Measurements from ENCODE around the gene HIVEP2. TPM values are rescaled to one million over a fixed set of nuclear protein-coding genes. Genes with fewer than 3 reads are reported as not detected.

HIVEP2 gene
- total RNA-seq, 5 donors from 2014 or later (not counting 1 experiment from before 2014, with no cell fraction given), result 71.4 to 81.4 (median 75.2) TPM

- Histone ChIP-seq H3K4me1 (ENCODE audit: control insufficient read depth in 1 of 2, extremely low read depth in 1 of 2, insufficient read depth in 2 of 2, low read length in 2 of 2) (peaks cover 4 to 7% of the 10 kb centered on the region in 2 experiments), H3K27me3 (replicated peaks in 1 of 2; ENCODE audit: control insufficient read depth in 2 of 2, extremely low read depth in 1 of 2, insufficient read depth in 2 of 2, low read length in 1 of 2) (no peaks in the 10 kb centered on the region), H3K9me3 (no peaks in the 10 kb centered on the region), H3K27ac (ENCODE audit: low read length) (no peak overlapping the region), H3K36me3 (ENCODE audit: control insufficient read depth in 2 of 2, extremely low read depth in 1 of 2, insufficient read depth in 1 of 2, low read length in 1 of 2) (peaks cover 3 to 16% of the 10 kb centered on the region in 2 donors), H3K4me3 (ENCODE audit: control insufficient read depth in 1 of 2, extremely low read depth in 1 of 2, low read length in 1 of 2) (no peak overlapping the region)
- Mint-ChIP-seq H3K4me1 (peaks cover 93 to 96% (median 96%) of the 10 kb centered on the region in 3 donors), H3K36me3 (peaks cover 57% of the 10 kb centered on the region), H3K4me3 (no peak overlapping the region), H3K27ac (peak overlapping the region; percentile 45 to 88), H3K27me3 (no peaks in the 10 kb centered on the region), H3K9me3 (no peaks in the 10 kb centered on the region)
- ChIA-PET POLR2A (interaction anchor here (0.6 to 1.2 kb wide), 4 partner anchors 11 to 26 kb away, joined by 3 to 6 read pairs (median 4); no protein-coding TSS in a partner anchor), CTCF (no interaction called here)
- DNase-seq, result no peak
- no peak for ATAC-seq (replicated peaks in 1 of 4)
Measured at GRCh38 chr6:142804490-142804889, 140.5 kb downstream of the HIVEP2 start.

DNA sequence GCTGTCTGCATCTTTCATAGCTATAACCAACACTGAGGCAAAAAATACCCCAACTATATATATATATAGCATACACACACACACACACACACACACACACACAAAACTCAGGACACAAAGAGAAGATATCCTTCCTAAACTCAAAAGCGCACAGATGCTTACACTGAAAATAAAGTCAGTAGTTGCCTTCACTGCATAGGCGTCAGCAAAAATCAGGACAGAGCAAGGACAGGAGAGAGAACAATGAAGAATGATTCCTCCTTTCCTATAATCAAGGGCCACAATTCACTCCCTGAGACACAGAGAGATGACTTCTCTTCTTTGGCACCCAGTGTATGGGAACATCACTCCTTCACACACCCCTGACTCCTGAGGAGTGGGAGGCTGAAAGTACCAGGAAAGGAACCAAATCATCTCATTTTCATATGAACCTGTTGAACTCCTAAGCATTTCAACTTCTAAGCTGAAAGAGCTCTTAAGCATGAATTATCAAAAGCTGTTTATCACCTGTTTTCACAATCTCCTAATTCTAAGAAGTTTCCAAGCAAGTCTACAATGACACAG, 141.4 kb downstream of the HIVEP2 start:
- no peaks in the 10 kb centered on the region for H3K27me3 Mint-ChIP-seq
- Histone ChIP-seq H3K27me3 (replicated peaks in 1 of 2; ENCODE audit: control insufficient read depth in 2 of 2, extremely low read depth in 1 of 2, insufficient read depth in 2 of 2, low read length in 1 of 2) (no peaks in the 10 kb centered on the region), H3K4me1 (ENCODE audit: control insufficient read depth in 1 of 2, extremely low read depth in 1 of 2, insufficient read depth in 2 of 2, low read length in 2 of 2) (peaks cover 4 to 9% of the 10 kb centered on the region in 2 experiments), H3K4me3 (ENCODE audit: control insufficient read depth in 1 of 2, extremely low read depth in 1 of 2, low read length in 1 of 2) (no peak overlapping the region), H3K27ac (ENCODE audit: low read length) (no peak overlapping the region), H3K36me3 (ENCODE audit: control insufficient read depth in 2 of 2, extremely low read depth in 1 of 2, insufficient read depth in 1 of 2, low read length in 1 of 2) (peaks cover 3 to 12% of the 10 kb centered on the region in 2 donors), H3K9me3 (no peaks in the 10 kb centered on the region)
- H3K4me3 Mint-ChIP-seq, result no peak overlapping the region
- ChIA-PET POLR2A (interaction anchor here in 1 of 2 donors (0.6 to 1.2 kb wide), 4 partner anchors 10 to 90 kb away, joined by 3 to 6 read pairs (median 4); no protein-coding TSS in a partner anchor), CTCF (interaction anchor here in 1 of 2 donors (0.8 kb wide), 2 partner anchors 9 to 47 kb away, joined by 3 to 4 read pairs; no protein-coding TSS in a partner anchor)
- H3K9me3 Mint-ChIP-seq, result no peaks in the 10 kb centered on the region
- WGBS (ENCODE audit: insufficient coverage), result 83% methylated on average over 1 of the region's 2 CpGs
- H3K4me1 Mint-ChIP-seq, result peaks cover 93 to 96% (median 96%) of the 10 kb centered on the region in 3 donors
- ATAC-seq (replicated peaks in 1 of 4), result no peak
- DNase-seq, result no peak
- H3K36me3 Mint-ChIP-seq, result peaks cover 48% of the 10 kb centered on the region
- peak overlapping the region; percentile 36 to 59 for H3K27ac Mint-ChIP-seq

GRCh38 chr6:142803032-142803431, 141.9 kb downstream of the HIVEP2 start:
- H3K27me3 Mint-ChIP-seq, result no peaks in the 10 kb centered on the region
- Histone ChIP-seq H3K27ac (ENCODE audit: low read length) (no peak overlapping the region), H3K36me3 (ENCODE audit: control insufficient read depth in 2 of 2, extremely low read depth in 1 of 2, insufficient read depth in 1 of 2, low read length in 1 of 2) (peaks cover 3 to 12% of the 10 kb centered on the region in 2 donors), H3K9me3 (no peaks in the 10 kb centered on the region), H3K4me3 (ENCODE audit: control insufficient read depth in 1 of 2, extremely low read depth in 1 of 2, low read length in 1 of 2) (no peak overlapping the region), H3K4me1 (ENCODE audit: control insufficient read depth in 1 of 2, extremely low read depth in 1 of 2, insufficient read depth in 2 of 2, low read length in 2 of 2) (peaks cover 4 to 12% of the 10 kb centered on the region in 2 experiments), H3K27me3 (replicated peaks in 1 of 2; ENCODE audit: control insufficient read depth in 2 of 2, extremely low read depth in 1 of 2, insufficient read depth in 2 of 2, low read length in 1 of 2) (no peaks in the 10 kb centered on the region)
- DNase-seq (no peak), ATAC-seq (replicated peaks in 1 of 4) (no peak)
- H3K36me3 Mint-ChIP-seq, result peaks cover 47% of the 10 kb centered on the region
- peaks cover 93 to 97% (median 96%) of the 10 kb centered on the region in 3 donors for H3K4me1 Mint-ChIP-seq
- ChIA-PET POLR2A (interaction anchor here (0.6 to 1.1 kb wide), 4 partner anchors 10 to 144 kb away, joined by 3 to 5 read pairs (median 3); no protein-coding TSS in a partner anchor), CTCF (no interaction called here)
- H3K4me3 Mint-ChIP-seq, result no peak overlapping the region
- no peaks in the 10 kb centered on the region for H3K9me3 Mint-ChIP-seq
- peak overlapping the region in 1 of 2 donors; percentile 44 for H3K27ac Mint-ChIP-seq

GRCh38 chr6:142802124-142802523, 142.9 kb downstream of the HIVEP2 start:
- peak in 2 of 4 experiments; percentile 57 to 70 for ATAC-seq (replicated peaks in 1 of 4)
- Mint-ChIP-seq H3K27ac (peak overlapping the region; percentile 13 to 71), H3K4me1 (peaks cover 93 to 96% (median 95%) of the 10 kb centered on the region in 3 donors), H3K27me3 (no peaks in the 10 kb centered on the region), H3K36me3 (peaks cover 41% of the 10 kb centered on the region), H3K4me3 (no peak overlapping the region), H3K9me3 (no peaks in the 10 kb centered on the region)
- no peak overlapping the region for H3K27ac ChIP-seq (ENCODE audit: low read length)
- no CpG with 5 or more reads among the region's 1 CpG for WGBS (ENCODE audit: insufficient coverage)
- H3K4me1 ChIP-seq (ENCODE audit: control insufficient read depth in 1 of 2, extremely low read depth in 1 of 2, insufficient read depth in 2 of 2, low read length in 2 of 2), result peaks cover 4 to 13% of the 10 kb centered on the region in 2 experiments
- CTCF ChIA-PET, result no interaction called here
- peaks cover under 1 to 7% of the 10 kb centered on the region in 2 donors for H3K36me3 ChIP-seq (ENCODE audit: control insufficient read depth in 2 of 2, extremely low read depth in 1 of 2, insufficient read depth in 1 of 2, low read length in 1 of 2)
- no peak overlapping the region for H3K4me3 ChIP-seq (ENCODE audit: control insufficient read depth in 1 of 2, extremely low read depth in 1 of 2, low read length in 1 of 2)
- H3K27me3 ChIP-seq (replicated peaks in 1 of 2; ENCODE audit: control insufficient read depth in 2 of 2, extremely low read depth in 1 of 2, insufficient read depth in 2 of 2, low read length in 1 of 2), result no peaks in the 10 kb centered on the region
- no peaks in the 10 kb centered on the region for H3K9me3 ChIP-seq
- POLR2A ChIA-PET, result interaction anchor here (0.5 to 1.1 kb wide), 5 partner anchors 9 to 374 kb away, joined by 3 to 6 read pairs (median 3); no protein-coding TSS in a partner anchor
- peak in 1 of 35 experiments; percentile 26 for DNase-seq

DNA sequence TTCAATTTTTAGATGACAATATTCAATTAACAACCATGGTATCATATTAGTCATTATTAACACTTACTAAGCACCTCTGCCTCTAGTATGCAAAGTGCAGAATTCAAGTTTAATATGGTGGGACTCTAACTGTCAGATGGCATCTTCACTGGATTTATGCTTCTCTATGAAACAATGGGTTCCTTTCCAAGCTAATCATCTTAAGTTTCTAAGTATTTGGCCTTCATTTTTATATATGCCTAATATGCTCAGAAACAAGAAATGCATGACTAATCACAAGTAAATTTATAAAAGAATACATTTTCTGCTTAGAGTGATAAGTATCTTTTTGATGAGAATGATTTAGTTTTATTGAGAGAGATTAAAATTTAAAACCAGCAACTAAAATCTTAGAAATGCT, 144.7 kb downstream of the HIVEP2 start:
- ChIA-PET POLR2A (interaction anchor here (0.6 kb wide), 2 partner anchors 17 to 82 kb away, joined by 3 read pairs; no protein-coding TSS in a partner anchor), CTCF (interaction anchor here in 1 of 2 donors (0.7 kb wide), 1 partner anchor 226 kb away, joined by 4 read pairs; no protein-coding TSS in a partner anchor)
- no peak for DNase-seq
- H3K9me3 Mint-ChIP-seq, result no peaks in the 10 kb centered on the region
- Histone ChIP-seq H3K27me3 (replicated peaks in 1 of 2; ENCODE audit: control insufficient read depth in 2 of 2, extremely low read depth in 1 of 2, insufficient read depth in 2 of 2, low read length in 1 of 2) (no peaks in the 10 kb centered on the region), H3K36me3 (ENCODE audit: control insufficient read depth in 2 of 2, extremely low read depth in 1 of 2, insufficient read depth in 1 of 2, low read length in 1 of 2) (peaks cover 0 to 3% of the 10 kb centered on the region in 2 donors), H3K27ac (ENCODE audit: low read length) (no peak overlapping the region), H3K9me3 (no peaks in the 10 kb centered on the region), H3K4me1 (ENCODE audit: control insufficient read depth in 1 of 2, extremely low read depth in 1 of 2, insufficient read depth in 2 of 2, low read length in 2 of 2) (peaks cover 8 to 14% of the 10 kb centered on the region in 2 experiments), H3K4me3 (ENCODE audit: control insufficient read depth in 1 of 2, extremely low read depth in 1 of 2, low read length in 1 of 2) (no peak overlapping the region)
- ATAC-seq (replicated peaks in 1 of 4), result no peak
- H3K4me1 Mint-ChIP-seq, result peaks cover 78 to 91% (median 88%) of the 10 kb centered on the region in 3 donors
- H3K27ac Mint-ChIP-seq, result peak overlapping the region; percentile 15 to 58
- H3K4me3 Mint-ChIP-seq, result no peak overlapping the region
- peaks cover 34% of the 10 kb centered on the region for H3K36me3 Mint-ChIP-seq
- H3K27me3 Mint-ChIP-seq, result no peaks in the 10 kb centered on the region

DNA sequence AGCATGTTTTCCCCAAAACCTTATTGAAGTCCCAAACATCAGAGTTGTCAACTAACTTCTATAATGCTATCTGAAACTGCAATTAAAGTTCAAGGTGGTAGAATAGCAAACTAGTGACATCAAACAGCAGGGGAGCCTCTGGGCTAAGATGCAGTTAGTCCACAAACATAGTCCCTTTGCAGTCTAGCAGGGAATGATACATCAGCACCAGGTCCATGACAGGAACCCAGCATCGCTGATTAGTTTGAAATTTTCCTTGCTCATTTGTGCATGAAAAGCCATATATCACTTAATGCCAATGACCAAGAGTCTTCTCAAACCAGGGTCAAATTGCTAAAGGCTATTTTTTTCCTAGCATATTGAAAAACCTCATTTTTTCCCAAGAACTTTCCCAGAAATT, 145.3 kb downstream of the HIVEP2 start:
- no peak for DNase-seq
- H3K27me3 ChIP-seq (replicated peaks in 1 of 2; ENCODE audit: control insufficient read depth in 2 of 2, extremely low read depth in 1 of 2, insufficient read depth in 2 of 2, low read length in 1 of 2), result no peaks in the 10 kb centered on the region
- no peak overlapping the region for H3K27ac Mint-ChIP-seq
- WGBS (ENCODE audit: insufficient coverage), result 100% methylated on average over 1 of the region's 1 CpG
- H3K27me3 Mint-ChIP-seq, result no peaks in the 10 kb centered on the region
- H3K4me1 ChIP-seq (ENCODE audit: control insufficient read depth in 1 of 2, extremely low read depth in 1 of 2, insufficient read depth in 2 of 2, low read length in 2 of 2), result peaks cover 5 to 10% of the 10 kb centered on the region in 2 experiments
- peaks cover 0 to 3% of the 10 kb centered on the region in 2 donors for H3K36me3 ChIP-seq (ENCODE audit: control insufficient read depth in 2 of 2, extremely low read depth in 1 of 2, insufficient read depth in 1 of 2, low read length in 1 of 2)
- H3K27ac ChIP-seq (ENCODE audit: low read length), result no peak overlapping the region
- no peaks in the 10 kb centered on the region for H3K9me3 ChIP-seq
- no peak overlapping the region for H3K4me3 ChIP-seq (ENCODE audit: control insufficient read depth in 1 of 2, extremely low read depth in 1 of 2, low read length in 1 of 2)
- peaks cover 72 to 87% (median 85%) of the 10 kb centered on the region in 3 donors for H3K4me1 Mint-ChIP-seq
- H3K4me3 Mint-ChIP-seq, result no peak overlapping the region
- H3K9me3 Mint-ChIP-seq, result no peaks in the 10 kb centered on the region
- CTCF ChIA-PET, result interaction anchor here in 1 of 2 donors (0.7 kb wide), 1 partner anchor 137 kb away, joined by 3 read pairs; no protein-coding TSS in a partner anchor
- no peak for ATAC-seq (replicated peaks in 1 of 4)
- POLR2A ChIA-PET, result no interaction called here
- peaks cover 30% of the 10 kb centered on the region for H3K36me3 Mint-ChIP-seq

Data from T-cell (primary cell).